ENCODE results near the gene MRM3.

DNA sequence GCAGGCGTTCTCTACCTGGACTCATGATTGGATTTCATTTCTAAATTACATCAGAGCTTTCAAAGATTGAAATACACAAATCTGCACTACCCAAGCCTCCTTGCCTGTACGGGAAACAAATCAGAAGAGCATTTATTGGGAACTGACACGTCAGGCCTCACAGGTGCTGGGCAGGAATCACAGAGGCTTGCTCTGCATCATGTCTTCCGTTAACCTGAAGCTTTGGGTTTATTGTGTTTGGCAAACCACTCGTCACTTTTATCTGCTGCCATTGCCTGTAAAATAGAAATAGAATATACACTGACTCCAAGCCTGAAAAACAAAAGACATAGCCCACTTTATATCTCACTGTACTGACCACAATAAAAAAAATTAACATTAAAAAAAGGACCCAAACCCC is 22.2 kb upstream of the MRM3 start:
- TF ChIP-seq, protein P1, sequence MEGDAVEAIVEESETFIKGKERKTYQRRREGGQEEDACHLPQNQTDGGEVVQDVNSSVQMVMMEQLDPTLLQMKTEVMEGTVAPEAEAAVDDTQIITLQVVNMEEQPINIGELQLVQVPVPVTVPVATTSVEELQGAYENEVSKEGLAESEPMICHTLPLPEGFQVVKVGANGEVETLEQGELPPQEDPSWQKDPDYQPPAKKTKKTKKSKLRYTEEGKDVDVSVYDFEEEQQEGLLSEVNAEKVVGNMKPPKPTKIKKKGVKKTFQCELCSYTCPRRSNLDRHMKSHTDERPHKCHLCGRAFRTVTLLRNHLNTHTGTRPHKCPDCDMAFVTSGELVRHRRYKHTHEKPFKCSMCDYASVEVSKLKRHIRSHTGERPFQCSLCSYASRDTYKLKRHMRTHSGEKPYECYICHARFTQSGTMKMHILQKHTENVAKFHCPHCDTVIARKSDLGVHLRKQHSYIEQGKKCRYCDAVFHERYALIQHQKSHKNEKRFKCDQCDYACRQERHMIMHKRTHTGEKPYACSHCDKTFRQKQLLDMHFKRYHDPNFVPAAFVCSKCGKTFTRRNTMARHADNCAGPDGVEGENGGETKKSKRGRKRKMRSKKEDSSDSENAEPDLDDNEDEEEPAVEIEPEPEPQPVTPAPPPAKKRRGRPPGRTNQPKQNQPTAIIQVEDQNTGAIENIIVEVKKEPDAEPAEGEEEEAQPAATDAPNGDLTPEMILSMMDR (IDR thresholded peaks at IDR 0.05): no peak
- TF ChIP-seq POLR2A (IDR thresholded peaks at IDR 0.05): no peak

Data from heart left ventricle (tissue), 13 donors.